Measurements from ENCODE around the gene UQCC5.

The UQCC5 gene

DNA sequence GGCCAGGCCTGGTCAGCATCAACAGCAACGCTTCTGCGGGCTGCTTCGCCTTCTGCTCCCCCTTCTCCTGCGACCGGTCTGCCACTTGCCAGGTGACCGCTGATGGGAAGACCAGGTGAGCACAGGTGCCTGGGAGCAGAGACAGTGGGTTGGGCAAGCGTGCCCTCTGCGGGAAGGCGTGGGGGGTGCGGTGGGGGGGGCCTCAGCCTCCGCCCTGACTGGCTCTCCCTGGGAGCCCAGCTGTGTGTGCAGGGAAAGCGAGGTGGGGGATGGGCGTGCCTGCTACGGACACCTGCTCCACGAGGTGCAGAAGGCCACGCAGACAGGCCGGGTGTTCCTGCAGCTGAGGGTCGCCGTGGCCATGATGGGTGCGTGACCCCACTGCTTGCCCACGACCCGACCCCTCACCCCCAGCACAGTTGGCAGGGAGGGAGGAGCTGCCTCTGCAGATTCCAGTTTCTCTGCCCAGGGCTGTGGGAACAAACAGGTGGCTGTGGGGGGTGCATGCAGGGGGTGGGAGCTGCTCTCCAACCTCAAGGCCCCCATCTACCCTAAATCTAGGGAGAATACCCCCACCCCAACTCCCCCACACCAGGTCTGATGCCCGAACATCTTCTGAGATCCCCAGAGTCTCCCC, 32.5 kb upstream of the UQCC5 start:
- in situ Hi-C loops (cut with HindIII; ENCODE audit: low sequenced_read_pairs) = no loop called here

- in situ Hi-C loops (cut with HindIII; ENCODE audit: low sequenced_read_pairs) = no loop called here
Measured at GRCh38 chr3:52504977-52505376, 31.4 kb upstream of the UQCC5 start.

- in situ Hi-C loops (cut with HindIII; ENCODE audit: low sequenced_read_pairs) = no loop called here
Measured at GRCh38 chr3:52506266-52506966, 30.0 kb upstream of the UQCC5 start.

- in situ Hi-C loops (cut with HindIII; ENCODE audit: low sequenced_read_pairs) = no loop called here
Measured at GRCh38 chr3:52507359-52507758, 29.0 kb upstream of the UQCC5 start.

- in situ Hi-C loops (cut with HindIII; ENCODE audit: low sequenced_read_pairs) = no loop called here
Measured at GRCh38 chr3:52509753-52510328, 26.6 kb upstream of the UQCC5 start.

DNA sequence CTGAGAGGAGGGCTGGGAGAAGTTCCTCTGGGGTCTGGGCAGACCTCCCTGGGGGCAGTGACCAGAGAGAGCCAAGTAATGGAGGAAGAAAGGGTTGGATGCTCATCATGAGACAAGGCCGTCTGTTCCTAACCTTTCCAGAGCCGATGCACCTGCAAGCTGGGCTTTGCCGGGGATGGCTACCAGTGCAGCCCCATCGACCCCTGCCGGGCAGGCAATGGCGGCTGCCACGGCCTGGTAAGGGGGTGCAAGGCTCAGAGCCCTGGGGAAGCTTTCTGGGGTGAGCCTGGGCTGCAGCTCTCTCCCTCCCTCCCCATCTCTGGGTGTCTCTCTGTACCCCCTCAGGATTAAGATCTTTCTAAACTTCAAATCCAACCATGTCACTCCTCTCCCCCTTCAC, 24.9 kb upstream of the UQCC5 start:
- in situ Hi-C loops (cut with HindIII; ENCODE audit: low sequenced_read_pairs) = no loop called here

DNA sequence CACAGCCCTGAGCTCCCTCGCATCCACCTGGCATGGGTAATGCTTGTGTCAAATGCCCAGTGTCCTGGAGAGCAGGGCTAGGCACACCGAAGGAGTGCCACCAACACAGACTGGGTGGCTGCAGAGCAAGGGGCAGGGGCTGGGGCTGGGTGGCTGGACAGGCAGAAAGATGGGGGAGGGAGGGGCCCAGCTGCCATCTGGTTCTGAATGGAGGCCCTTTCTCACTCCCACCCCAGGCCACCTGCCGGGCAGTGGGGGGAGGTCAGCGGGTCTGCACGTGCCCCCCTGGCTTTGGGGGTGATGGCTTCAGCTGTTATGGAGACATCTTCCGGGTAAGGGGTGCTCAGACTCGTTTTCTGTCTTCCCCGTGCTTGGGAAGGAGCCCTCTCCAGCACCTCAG, 24.3 kb upstream of the UQCC5 start:
- in situ Hi-C loops (cut with HindIII; ENCODE audit: low sequenced_read_pairs) = no loop called here

- in situ Hi-C loops (cut with HindIII; ENCODE audit: low sequenced_read_pairs) = no loop called here
Measured at GRCh38 chr3:52512727-52513126, 23.7 kb upstream of the UQCC5 start.

GRCh38 chr3:52513281-52513680, 23.1 kb upstream of the UQCC5 start:
- in situ Hi-C loops (cut with HindIII; ENCODE audit: low sequenced_read_pairs) = no loop called here

DNA sequence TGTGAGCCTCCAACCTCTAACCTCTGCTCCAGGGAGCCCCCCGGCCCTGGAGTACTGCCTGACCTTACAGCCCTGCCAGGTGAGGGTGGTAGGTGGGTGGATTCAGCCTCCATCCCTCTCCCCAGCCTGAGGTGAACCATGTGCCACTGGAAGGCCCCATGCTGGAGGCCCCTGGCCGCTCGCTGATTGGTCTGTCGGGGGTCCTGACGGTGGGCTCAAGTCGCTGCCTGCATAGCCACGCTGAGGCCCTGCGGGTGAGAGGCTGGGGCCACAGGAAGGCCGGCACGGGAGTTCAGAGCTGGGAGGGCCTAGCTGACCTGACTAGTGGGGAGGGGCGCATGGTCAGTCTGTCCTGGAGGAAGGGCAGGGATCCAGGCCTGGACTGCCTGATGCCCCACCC, 21.8 kb upstream of the UQCC5 start:
- in situ Hi-C loops (cut with HindIII; ENCODE audit: low sequenced_read_pairs) = no loop called here

DNA sequence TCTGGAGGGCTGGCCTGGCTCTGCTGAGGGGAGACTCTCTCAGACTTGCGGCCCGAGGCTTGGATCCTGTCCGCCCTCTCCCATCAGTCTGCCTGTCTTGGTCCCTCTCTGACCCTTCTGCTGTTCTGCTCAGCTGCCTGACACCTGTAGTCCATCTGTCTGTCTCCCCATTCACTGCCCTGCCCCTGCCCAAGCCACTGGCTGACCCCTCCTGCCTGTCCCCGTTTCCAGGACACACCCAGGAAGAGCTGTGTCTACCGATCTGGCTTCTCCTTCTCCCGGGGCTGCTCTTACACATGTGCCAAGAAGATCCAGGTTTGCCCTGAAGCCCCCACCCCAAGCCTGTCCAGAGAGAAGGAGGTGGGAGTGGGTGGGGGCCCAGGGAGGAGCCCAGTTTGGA, 21.2 kb upstream of the UQCC5 start:
- in situ Hi-C loops (cut with HindIII; ENCODE audit: low sequenced_read_pairs) = no loop called here

DNA sequence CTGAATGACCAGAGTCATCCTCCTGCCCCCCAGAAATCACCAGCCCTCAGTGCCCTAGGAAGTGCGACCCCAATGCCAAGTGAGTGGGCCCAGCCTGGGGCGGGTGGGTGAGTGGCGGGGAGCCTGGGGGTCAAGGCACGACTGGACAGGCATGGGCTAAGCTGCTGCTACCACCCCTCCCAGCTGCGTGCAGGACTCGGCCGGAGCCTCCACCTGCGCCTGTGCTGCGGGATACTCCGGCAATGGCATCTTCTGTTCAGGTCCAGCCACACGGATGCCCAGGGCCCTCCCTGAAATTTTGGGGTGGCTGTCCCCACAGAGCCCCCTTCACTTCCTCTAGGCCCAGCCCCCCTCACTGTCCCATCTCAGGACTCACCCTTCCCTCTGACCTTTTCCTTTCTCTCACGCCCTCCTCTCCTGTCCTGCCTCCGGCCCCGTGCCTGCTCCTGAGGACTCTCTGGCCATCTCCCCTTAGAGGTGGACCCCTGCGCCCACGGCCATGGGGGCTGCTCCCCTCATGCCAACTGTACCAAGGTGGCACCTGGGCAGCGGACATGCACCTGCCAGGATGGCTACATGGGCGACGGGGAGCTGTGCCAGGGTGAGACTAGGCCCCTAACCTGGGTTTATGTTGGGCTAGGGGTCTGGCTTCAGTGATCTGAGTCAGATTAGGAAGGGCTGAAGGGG, 19.8 kb upstream of the UQCC5 start:
- in situ Hi-C loops (cut with HindIII; ENCODE audit: low sequenced_read_pairs) = no loop called here

DNA sequence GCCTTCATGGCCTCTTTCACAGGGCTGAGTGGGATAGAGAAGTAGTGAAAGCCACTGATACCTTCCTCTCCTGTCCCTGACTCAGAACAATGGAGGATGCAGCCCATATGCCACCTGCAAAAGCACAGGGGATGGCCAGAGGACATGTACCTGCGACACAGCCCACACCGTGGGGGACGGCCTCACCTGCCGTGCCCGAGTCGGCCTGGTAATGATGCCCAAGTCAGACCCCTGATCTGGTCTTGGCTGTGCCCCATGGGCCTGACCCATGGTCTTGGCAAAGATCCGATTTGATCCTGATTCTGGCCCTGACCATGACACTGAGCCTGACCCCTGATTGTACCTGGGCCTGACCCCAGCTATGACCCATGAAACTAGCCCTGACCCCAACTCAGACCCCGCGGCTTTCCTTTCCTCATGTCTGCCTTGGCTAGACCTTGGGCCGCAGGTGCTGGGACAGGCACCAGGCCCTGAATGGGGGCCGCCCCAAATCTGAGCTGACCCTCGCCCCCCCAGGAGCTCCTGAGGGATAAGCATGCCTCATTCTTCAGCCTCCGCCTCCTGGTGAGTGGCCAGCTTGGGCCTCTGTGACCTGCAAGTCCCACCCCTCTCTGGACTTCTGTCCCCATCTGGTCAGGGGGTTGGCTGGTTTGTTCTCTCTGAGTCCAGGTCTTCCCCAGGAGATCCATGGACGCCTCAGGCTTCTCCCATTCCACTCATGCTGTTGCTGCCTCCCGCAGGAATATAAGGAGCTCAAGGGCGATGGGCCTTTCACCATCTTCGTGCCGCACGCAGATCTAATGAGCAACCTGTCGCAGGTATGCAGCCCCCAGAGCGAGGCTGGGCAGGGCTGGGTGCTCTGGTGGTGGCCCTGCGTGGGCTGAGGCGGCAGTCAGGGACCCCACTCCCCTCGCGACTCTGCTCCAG, 18.3 kb upstream of the UQCC5 start:
- in situ Hi-C loops (cut with HindIII; ENCODE audit: low sequenced_read_pairs) = no loop called here

GRCh38 chr3:52518723-52519444, 17.5 kb upstream of the UQCC5 start:
- in situ Hi-C loops (cut with HindIII; ENCODE audit: low sequenced_read_pairs) = no loop called here

GRCh38 chr3:52519445-52520140, 16.8 kb upstream of the UQCC5 start:
- in situ Hi-C loops (cut with HindIII; ENCODE audit: low sequenced_read_pairs) = no loop called here

GRCh38 chr3:52520141-52520667, 16.2 kb upstream of the UQCC5 start:
- in situ Hi-C loops (cut with HindIII; ENCODE audit: low sequenced_read_pairs) = no loop called here

DNA sequence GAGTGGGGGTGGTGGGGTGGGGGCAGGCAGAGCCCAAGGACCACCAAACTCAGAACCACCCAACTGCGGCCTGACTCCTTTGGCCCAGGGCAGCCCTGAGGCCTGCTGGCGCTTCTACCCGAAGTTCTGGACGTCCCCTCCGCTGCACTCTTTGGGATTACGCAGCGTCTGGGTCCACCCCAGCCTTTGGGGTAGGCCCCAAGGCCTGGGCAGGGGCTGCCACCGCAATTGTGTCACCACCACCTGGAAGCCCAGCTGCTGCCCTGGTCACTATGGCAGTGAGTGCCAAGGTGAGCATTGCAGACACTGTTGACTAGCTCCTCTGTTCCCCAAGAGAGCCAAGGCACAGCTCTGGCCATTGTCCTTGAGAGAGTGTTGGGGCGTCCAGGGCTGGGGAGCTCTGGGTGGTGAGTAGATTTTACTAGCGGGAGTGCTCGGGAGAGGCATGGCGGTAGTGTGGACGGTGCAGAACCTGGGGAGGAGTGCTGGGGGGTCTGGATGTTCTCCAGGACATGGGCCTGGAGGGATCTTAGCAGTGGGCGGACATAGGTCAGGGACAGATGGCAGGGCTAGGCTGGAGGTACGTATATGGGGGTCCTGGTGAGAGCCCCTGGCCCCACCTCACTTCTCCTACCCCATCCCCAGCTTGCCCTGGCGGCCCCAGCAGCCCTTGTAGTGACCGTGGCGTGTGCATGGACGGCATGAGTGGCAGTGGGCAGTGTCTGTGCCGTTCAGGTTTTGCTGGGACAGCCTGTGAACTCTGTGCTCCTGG, 15.5 kb upstream of the UQCC5 start:
- in situ Hi-C loops (cut with HindIII; ENCODE audit: low sequenced_read_pairs) = no loop called here

DNA sequence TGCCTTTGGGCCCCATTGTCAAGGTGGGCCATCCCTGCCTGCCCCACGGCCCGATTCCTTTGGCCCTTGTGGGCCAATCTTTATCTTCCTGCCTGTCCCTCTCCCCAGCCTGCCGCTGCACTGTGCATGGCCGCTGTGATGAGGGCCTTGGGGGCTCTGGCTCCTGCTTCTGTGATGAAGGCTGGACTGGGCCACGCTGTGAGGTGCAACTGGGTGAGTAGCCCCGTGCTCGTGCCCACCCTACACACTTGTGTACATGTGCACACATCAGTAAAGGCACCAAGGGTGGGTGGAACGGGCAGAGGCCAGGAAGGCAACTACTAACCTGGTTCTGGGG, 14.9 kb upstream of the UQCC5 start:
- in situ Hi-C loops (cut with HindIII; ENCODE audit: low sequenced_read_pairs) = no loop called here

Data from DLD1 (cell line).